IPS DF 4.7 (cell line): Measurements from ENCODE around the gene DSG2.
"Not testable (repeated sequence)": the region's sequence is repeated elsewhere in the genome, so short reads cannot be mapped to it uniquely, and the experiment has no call there.

ENCODE experiments used
- DNase-seq: peaks from one replicate; pipeline ENCODE4 v3.0.0-alpha.2; 2013; ENCODE audit warnings: low spot score; ENCODE audit errors: extremely low read depth

Gene DSG2

GRCh38 chr18:31497836-31498573, at the start of gene DSG2:
DSG2 (plus strand) TSS chr18:31498177; CDS start chr18:31498252, 75 bp downstream.
- no peak for DNase-seq

DNA sequence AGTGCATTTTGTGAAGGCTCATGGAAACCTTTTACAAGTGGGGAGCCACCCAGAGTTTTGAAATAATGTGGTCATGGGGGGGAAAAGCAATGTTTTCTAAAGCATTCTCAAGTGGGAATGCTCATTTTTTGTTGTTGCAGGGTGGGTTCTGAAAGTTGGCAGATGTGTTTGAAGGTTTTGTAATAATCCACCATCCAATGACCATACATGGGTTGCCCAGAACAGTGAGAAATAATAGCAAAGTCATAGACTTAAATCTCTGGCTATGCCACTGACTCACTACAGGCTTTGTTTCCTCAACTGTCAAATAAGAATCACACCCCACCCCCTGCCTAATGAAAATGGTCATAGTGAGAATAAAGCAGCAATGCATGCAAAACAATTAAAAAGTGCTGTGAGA, 47.6 kb upstream of the DSG2 start:
- no peak for DNase-seq

DNA sequence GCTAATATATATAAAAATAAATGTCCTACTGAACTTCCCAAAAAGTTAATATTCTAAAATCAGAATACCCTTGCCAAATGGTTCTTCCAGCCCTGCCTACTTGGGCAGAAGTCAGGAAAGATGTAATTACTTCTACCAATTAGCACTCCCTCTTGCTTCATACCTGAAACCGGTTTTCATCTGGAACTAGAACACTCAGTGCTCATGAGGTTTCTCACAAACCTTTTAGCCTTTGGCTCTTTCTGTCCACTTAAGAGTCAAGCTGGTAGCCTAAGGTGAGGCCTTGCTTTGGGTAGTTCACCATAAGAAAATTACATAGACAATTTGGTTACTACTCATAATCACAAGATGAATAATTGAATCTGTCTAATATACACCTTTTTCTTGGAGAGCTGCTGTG, 46.4 kb upstream of the DSG2 start:
- no peak for DNase-seq

- DNase-seq, result no peak
These were observed 43.8 kb upstream of the DSG2 start for GRCh38 chr18:31454066-31454708.

DNA sequence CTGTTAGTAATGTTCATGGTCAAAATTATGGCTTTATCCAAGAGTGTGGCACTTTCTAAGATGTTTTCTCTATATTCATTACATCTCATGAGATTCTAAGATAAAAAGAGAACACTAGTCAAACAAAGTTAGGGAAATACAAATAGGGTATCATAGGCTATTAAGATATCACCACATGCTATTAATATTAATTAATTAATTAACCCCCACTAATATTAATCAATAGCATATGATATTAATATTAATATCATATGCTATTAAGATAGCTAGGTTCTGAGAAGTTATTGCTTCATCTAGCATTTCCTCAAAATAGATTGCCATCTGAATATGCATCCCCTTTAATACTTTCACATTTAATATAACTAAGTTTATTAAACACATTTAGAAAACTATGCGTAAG, 28.3 kb upstream of the DSG2 start:
- DNase-seq, result no peak

DNA sequence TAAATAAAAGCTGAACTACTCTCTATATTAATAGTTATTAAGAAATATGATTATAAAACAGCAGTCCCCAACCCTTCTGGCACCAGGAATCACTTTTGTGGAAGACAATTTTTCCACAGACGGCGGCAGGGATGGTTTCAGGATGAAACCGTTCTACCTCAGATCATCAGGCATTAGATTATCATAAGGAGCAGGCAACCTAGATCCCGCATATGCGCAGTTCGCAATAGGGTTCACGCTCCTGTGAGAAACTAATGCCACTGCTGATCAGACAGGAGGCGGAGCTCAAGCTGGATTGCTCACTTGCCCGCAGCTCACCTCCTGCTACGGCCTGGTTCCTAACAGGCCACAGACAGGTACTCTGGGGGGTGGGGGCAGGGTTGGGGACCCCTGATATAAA, 19.3 kb upstream of the DSG2 start:
- DNase-seq, result no peak

GRCh38 chr18:31482051-31482450, 15.9 kb upstream of the DSG2 start:
- DNase-seq, result no peak

GRCh38 chr18:31483396-31483795, 14.6 kb upstream of the DSG2 start:
- no peak for DNase-seq

GRCh38 chr18:31484461-31484860, 13.5 kb upstream of the DSG2 start:
- DNase-seq, result no peak

DNA sequence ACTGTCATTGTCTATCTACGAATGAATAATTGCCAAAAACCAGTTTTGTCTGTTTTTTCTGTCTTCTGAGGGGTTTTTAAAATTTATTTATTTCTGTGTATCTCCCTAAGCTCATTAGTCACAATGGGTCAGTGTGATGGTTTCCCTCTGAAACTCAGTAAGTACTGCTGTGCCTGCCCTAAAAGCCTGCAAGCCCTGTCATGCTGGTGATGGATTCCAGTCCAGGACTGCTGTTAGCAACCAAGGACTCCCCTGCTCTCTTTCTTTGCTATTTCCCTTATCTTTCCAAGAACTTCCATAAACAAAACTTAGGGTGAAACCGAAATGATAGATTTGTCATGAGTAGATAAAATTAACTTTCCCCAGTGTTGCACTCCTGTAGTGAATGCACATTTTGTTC, 11.8 kb upstream of the DSG2 start:
- DNase-seq, result no peak

- no peak for DNase-seq
These were observed 10.5 kb upstream of the DSG2 start for GRCh38 chr18:31487246-31488015.

- DNase-seq, result no peak
These were observed 8.7 kb upstream of the DSG2 start for GRCh38 chr18:31489311-31489710.

DNA sequence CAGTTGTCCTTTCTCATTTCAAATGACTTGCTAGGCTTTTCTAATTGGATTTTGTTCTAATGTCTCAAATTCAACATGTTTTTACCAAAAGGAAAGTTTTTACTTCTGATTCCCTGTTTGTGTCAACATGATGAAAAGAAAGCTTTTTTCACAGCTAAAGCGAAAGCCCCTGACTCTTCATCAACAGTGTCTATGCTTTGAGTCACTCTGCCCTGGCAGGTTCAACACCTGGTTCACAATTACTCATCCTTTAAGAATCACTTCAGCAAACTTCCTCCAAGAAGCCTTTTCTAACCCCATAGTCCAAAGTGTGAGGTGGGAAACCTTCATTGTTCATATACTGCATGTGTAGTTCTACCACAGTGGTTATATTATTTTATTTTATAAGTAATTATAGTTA, 7.6 kb upstream of the DSG2 start:
- no peak for DNase-seq

DNA sequence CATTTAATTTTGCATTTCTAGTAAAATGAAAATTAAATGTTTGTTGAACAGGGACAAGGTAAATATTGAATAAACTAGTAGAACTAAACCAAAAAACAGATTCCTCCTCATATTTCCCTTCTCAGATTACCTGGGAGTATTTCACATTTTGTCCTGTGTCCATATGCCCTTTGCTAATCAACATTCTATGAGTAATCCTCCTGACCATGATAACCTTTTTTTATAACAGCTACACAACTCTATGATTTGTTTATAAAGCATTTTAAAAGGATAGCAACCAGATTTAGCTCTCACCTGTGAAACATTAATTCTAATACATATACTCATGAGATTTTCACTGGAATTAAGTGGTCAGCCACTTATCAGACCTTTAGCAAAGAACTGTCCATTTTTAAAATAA, 7.1 kb upstream of the DSG2 start:
- DNase-seq, result no peak

- no peak for DNase-seq
These were observed 6.4 kb upstream of the DSG2 start for GRCh38 chr18:31491586-31491985.

DNA sequence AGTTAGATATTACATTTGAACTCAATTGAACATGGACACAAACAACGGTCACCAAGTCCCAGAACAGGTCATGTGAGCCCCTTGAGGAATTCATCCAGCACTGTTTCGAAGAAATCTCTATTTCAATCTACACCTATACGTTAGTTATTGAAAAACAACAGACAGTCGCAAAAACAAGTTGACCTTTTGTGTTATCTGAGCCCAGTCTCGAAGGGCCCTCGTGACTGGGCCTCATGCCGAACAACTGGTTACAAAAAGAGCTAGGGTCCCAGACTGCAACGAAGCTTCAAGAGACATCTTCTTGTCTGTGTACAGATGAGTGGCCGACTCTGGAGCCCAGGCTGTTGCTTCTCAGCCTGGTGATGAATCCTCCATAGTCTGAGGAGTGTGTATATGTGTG, 5.3 kb upstream of the DSG2 start:
- no peak for DNase-seq

DNA sequence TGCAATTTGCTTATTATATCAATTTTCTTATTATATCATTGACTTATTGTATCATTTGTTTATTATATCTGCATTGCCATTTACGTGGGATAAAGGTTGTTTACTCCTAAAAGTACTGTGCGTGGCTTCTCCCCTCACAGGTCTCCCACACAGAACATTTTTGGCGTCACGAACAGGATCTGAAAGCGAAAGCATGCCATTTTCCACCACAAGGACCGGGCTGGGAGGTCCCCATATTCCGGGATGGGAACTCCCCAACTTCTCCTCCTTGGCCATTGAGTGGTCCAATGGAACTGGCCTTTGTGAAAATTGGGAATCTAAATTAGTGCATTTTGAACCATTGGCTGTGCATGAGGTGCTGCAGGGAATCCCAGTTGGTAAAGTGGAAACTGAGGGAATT, 4.8 kb upstream of the DSG2 start:
- DNase-seq, result no peak

DNA sequence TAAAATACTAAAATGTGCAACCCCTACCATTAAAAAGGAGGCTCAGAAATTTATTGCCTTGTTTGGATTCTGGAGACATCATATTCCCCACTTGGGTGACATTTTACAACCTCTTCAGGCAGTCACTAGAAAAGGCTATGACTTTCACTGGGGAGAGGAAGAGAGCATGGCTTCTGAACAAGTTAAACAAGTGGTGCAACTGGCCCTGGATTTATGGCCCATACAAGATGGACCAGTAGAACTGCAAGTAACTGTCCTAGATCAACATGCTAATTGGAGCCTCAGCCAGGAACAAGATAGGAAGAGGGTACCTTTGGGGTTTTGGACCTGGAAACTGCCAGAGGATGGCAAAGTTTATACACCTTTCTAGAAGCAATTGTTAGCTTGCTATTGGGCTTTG, 4.0 kb upstream of the DSG2 start:
- no peak for DNase-seq

GRCh38 chr18:31494705-31495244, 3.2 kb upstream of the DSG2 start:
- DNase-seq, result not testable (repeated sequence)

GRCh38 chr18:31497404-31497835, 557 bp upstream of the DSG2 start:
- DNase-seq, result no peak

GRCh38 chr18:31498574-31499524, 872 bp downstream of the DSG2 start:
- no peak for DNase-seq
